PC-9 (cell line): ENCODE results near the gene MITF. TPM values are rescaled to one million over a fixed set of nuclear protein-coding genes. Genes with fewer than 3 reads are reported as not detected.

Source experiments
- BruUV-seq: library from RNA; stranded (reverse); fragments of 400-500 nt; replicated peaks from 2 replicates; lab custom pipeline; 2021; lab: Mats Ljungman, UMichigan
- CTCF ChIA-PET: fragments of 300-600 bp; sonication (Branson Sonifier 250); formaldehyde crosslinking; loops from one replicate; lab custom pipeline; 2022; ENCODE audit warnings: antibody characterized with exemption; lab: Charles Lee
- POLR2A ChIA-PET: fragments of 300-600 bp; sonication (Branson Sonifier 250); formaldehyde crosslinking; loops from one replicate; lab custom pipeline; 2022; ENCODE audit warnings: antibody characterized with exemption; ENCODE audit not compliant: unreplicated experiment; lab: Charles Lee
- DNase-seq, 2 experiments: peaks; one replicate each; pipeline versions ENCODE4 v3.0.0 to v3.0.0-alpha.2; 2015 to 2022; ENCODE audit warnings: mixed read lengths in 1 of 2
- H2AFZ ChIP-seq: fragments of 200-600 bp; sonication (generic); 2 replicates; pipeline ENCODE4 v1.8.1; 2017; ENCODE audit warnings: antibody characterized with exemption
- H3F3A ChIP-seq: fragments of 200-600 bp; sonication (generic); 2 replicates; pipeline ENCODE4 v1.8.1; 2017; ENCODE audit warnings: antibody characterized with exemption, mild to moderate bottlenecking, low read depth; ENCODE audit not compliant: insufficient read depth
- H3K27ac ChIP-seq: fragments of 200-600 bp; sonication (generic); 2 replicates; pipeline ENCODE4 v1.6.1; 2016; ENCODE audit warnings: mixed run types
- H3K27me3 ChIP-seq: fragments of 200-600 bp; sonication (generic); 2 replicates; pipeline ENCODE4 v1.6.1; 2016; ENCODE audit warnings: low read depth, mixed run types; ENCODE audit not compliant: insufficient read depth
- H3K36me3 ChIP-seq: fragments of 200-600 bp; sonication (generic); 2 replicates; pipeline ENCODE4 v1.6.1; 2016; ENCODE audit warnings: low read depth, mixed run types
- H3K4me1 ChIP-seq: fragments of 200-600 bp; sonication (generic); replicated peaks from 2 replicates; pipeline ENCODE4 v1.6.1; 2016; ENCODE audit warnings: mixed run types; ENCODE audit not compliant: insufficient read depth
- H3K4me2 ChIP-seq: fragments of 200-600 bp; sonication (generic); 2 replicates; pipeline ENCODE4 v1.6.1; 2017; ENCODE audit warnings: mixed run types
- H3K4me3 ChIP-seq: fragments of 200-600 bp; sonication (generic); 2 replicates; pipeline ENCODE4 v1.6.1; 2016; ENCODE audit warnings: mixed run types
- H3K79me2 ChIP-seq: fragments of 200-600 bp; sonication (generic); 2 replicates; pipeline ENCODE4 v1.6.1; 2017; ENCODE audit warnings: low read depth, mixed run types
- H3K9me2 ChIP-seq: fragments of 200-600 bp; sonication (generic); 2 replicates; pipeline ENCODE4 v1.8.1; 2017; ENCODE audit warnings: mild to moderate bottlenecking; ENCODE audit not compliant: insufficient read depth
- H3K9me3 ChIP-seq: fragments of 200-600 bp; sonication (generic); 2 replicates; pipeline ENCODE4 v1.8.1; 2016; ENCODE audit warnings: low read depth; ENCODE audit not compliant: insufficient read depth
- H4K20me1 ChIP-seq: fragments of 200-600 bp; sonication (generic); 2 replicates; pipeline ENCODE4 v1.8.1; 2017; ENCODE audit not compliant: insufficient read depth
- CTCF ChIP-seq: fragments of 200-600 bp; sonication (generic); conservative IDR thresholded peaks from 2 replicates; pipeline ENCODE4 v1.6.1; 2017; ENCODE audit warnings: mixed run types, antibody characterized with exemption, mild to moderate bottlenecking, moderate library complexity
- EZH2 ChIP-seq: fragments of 200-600 bp; sonication (generic); IDR thresholded peaks from 2 replicates; pipeline ENCODE4 v1.8.0; 2017; ENCODE audit warnings: antibody characterized with exemption, low read depth
- intact Hi-C: fragments of 100-400 bp; cut with micrococcal nuclease; formaldehyde crosslinking; loops from one replicate; pipeline ENCODE4 v1.10.0; 2022; ENCODE audit not compliant: unreplicated experiment
- total RNA-seq: library from RNA; stranded (reverse); gene quantifications from 2 replicates; pipeline ENCODE4 v1.2.3, GENCODE V29; 2021

The MITF gene
- total RNA-seq, 1 experiment from 2014 or later: 15.5 TPM

GRCh38 chr3:69777582-69777967, 38.3 kb downstream of the MITF start:
- Histone ChIP-seq H3K9me2 (no peaks in the 10 kb centered on the region), H3K4me2 (no peak overlapping the region), H3K27me3 (no peaks in the 10 kb centered on the region), H3K4me3 (no peak overlapping the region), H3K9me3 (no peaks in the 10 kb centered on the region), H3F3A (no peaks in the 10 kb centered on the region), H2AFZ (no peak overlapping the region), H3K36me3 (no peaks in the 10 kb centered on the region), H3K4me1 (0 out of 2 replicates have a peak, but pooled peaks cover 2% of the 10 kb centered on the region), H4K20me1 (no peaks in the 10 kb centered on the region), H3K27ac (no peak overlapping the region), H3K79me2 (peaks cover 3% of the 10 kb centered on the region; the same call in 1 of the 2 replicates)
- TF ChIP-seq EZH2 (no peak), CTCF (no peak)
- no TSS peak for BruUV-seq
- DNase-seq: no peak
- intact Hi-C loops: no loop called here
- POLR2A ChIA-PET: interaction anchor here (0.7 kb wide), 1 partner anchor 15 kb away, joined by 3 read pairs; no protein-coding TSS in a partner anchor
- CTCF ChIA-PET: no interaction called here

- ChIA-PET CTCF (interaction anchor here (0.5 kb wide), 1 partner anchor 10 kb away, joined by 3 read pairs; no protein-coding TSS in a partner anchor), POLR2A (no interaction called here)
- Histone ChIP-seq H3K36me3 (no peaks in the 10 kb centered on the region), H2AFZ (no peak overlapping the region), H3K4me2 (no peak overlapping the region), H3K27me3 (no peaks in the 10 kb centered on the region), H4K20me1 (no peaks in the 10 kb centered on the region), H3K4me3 (no peak overlapping the region), H3K9me3 (no peaks in the 10 kb centered on the region), H3K9me2 (no peaks in the 10 kb centered on the region), H3K79me2 (no peaks in the 10 kb centered on the region), H3K4me1 (no peaks in the 10 kb centered on the region), H3K27ac (no peak overlapping the region), H3F3A (0 out of 2 replicates have a peak, but pooled peaks cover 3% of the 10 kb centered on the region)
- TF ChIP-seq EZH2 (no peak), CTCF (no peak)
- DNase-seq: no peak
- intact Hi-C loops: no loop called here
- no TSS peak for BruUV-seq
Measured at GRCh38 chr3:69781593-69781992, 42.3 kb downstream of the MITF start.

DNA sequence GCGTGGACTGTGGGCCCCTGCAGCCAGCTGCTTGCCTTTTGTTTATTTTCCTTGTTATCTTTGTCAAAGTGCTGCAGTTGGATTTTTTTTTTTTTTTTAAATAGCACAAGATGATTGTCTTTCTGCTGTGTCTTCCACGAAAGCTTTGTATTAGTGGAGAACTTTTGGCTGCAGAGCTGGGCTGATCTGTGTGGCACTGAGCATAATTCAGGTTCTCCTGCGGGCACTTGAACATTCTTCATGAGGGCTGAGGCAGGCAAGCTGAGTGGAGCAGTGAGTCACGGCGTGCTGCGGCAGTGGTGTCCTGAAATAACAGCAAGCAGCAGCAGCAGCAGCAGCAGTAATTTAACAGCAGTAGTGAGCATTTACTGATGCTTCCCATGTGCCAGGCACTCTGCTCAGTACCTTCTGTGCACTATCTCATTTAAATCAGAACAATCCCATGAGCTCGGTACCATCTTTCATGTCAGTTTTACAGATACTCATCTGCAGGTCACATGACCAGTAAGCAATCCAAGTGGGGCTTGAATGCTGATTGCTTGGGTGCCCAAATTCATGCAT, 45.8 kb downstream of the MITF start:
- Histone ChIP-seq H3K4me1 (peaks cover 12% of the 10 kb centered on the region), H3K9me3 (no peaks in the 10 kb centered on the region), H4K20me1 (no peaks in the 10 kb centered on the region), H2AFZ (no peak overlapping the region), H3K27ac (no peak overlapping the region), H3K4me2 (no peak overlapping the region), H3F3A (peaks cover 8% of the 10 kb centered on the region; the same call in 1 of the 2 replicates), H3K27me3 (no peaks in the 10 kb centered on the region), H3K9me2 (no peaks in the 10 kb centered on the region), H3K4me3 (no peak overlapping the region), H3K79me2 (no peaks in the 10 kb centered on the region), H3K36me3 (no peaks in the 10 kb centered on the region)
- peak in 1 of 2 experiments; percentile 67 for DNase-seq
- POLR2A ChIA-PET: interaction anchor here (0.7 kb wide), 1 partner anchor 46 kb away, joined by 5 read pairs; the partner anchor contains the start of gene MITF
- TF ChIP-seq EZH2 (no peak), CTCF (no peak)
- CTCF ChIA-PET: interaction anchor here (0.7 kb wide), 1 partner anchor 14 kb away, joined by 4 read pairs; no protein-coding TSS in a partner anchor
- BruUV-seq: no TSS peak
- intact Hi-C loops: loop anchor here (1.0 to 5.0 kb wide), 3 partner anchors 14 to 82 kb away; partner anchors contain the start of gene MITF
